Activated CD4-positive, alpha-beta T cell treated with anti-CD3 and anti-CD28 coated beads, Interleukin-2, amount 50 U/mL, for 24 hours (primary cell): Measurements from ENCODE around the gene COL18A1.

ENCODE experiments used
- DNase-seq, 2 donors: peaks; one replicate each; pipeline ENCODE4 v3.0.0-alpha.2; 2020; ENCODE audit warnings: low read depth in 1 of 2, low spot score in 1 of 2

The COL18A1 gene

DNA sequence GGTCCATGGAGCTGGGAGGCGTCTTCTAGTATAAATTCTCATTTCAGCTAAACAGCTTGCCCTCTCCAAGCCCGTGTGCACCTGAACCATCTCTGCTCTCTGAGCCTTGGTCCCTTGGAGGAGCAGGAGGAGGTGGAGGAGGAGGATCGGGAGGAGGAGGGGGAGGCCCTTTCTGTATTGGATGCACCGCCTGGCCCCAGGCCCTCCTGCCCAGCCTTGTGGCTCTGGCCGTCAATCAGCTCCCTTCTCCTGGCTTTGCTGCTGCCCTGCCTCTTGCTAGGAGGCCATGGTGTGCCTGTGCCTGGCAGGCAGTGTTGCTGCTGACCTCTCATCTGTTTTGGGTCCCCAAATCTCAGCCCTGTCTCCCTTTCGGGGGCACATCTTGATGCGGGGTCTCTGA, 9.0 kb downstream of the COL18A1 start:
- no peak for DNase-seq

DNA sequence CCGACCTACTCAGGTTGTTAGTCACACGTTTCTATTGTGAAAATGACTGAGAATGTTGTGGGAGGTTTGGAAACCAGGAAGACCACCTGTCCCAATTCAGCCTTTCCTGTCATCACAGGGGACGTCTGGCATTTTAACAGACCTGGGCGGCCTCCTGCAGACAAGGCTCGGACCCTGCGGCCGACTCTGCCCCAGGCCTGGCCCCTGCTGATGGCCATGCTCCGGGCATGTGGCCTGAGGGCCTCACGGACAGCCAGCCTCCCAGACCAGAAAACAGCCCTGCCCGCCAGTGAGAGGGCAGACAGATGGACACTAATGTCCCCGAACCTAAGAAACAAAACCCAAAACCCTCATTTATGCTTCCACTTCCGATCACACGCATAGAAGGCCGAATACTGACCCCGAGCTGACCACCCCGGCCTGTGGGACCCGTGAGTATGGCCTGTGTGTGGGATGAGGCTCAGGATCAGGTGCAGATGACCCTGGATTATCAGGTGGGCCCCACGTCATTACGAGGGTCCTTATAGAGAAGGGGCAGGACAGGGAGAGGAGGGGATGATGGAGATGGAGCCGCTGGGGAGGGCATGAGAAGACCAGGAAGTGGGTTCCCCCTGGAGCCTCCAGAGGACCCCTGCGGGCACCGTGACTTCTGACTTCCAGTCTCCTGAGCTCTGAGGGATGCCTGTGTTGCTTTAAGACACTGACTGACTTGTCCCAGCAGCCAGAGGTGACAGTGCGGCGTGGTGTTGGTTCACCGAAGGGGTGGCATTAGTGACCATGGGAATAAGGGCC, 9.6 kb downstream of the COL18A1 start:
- no peak for DNase-seq

DNA sequence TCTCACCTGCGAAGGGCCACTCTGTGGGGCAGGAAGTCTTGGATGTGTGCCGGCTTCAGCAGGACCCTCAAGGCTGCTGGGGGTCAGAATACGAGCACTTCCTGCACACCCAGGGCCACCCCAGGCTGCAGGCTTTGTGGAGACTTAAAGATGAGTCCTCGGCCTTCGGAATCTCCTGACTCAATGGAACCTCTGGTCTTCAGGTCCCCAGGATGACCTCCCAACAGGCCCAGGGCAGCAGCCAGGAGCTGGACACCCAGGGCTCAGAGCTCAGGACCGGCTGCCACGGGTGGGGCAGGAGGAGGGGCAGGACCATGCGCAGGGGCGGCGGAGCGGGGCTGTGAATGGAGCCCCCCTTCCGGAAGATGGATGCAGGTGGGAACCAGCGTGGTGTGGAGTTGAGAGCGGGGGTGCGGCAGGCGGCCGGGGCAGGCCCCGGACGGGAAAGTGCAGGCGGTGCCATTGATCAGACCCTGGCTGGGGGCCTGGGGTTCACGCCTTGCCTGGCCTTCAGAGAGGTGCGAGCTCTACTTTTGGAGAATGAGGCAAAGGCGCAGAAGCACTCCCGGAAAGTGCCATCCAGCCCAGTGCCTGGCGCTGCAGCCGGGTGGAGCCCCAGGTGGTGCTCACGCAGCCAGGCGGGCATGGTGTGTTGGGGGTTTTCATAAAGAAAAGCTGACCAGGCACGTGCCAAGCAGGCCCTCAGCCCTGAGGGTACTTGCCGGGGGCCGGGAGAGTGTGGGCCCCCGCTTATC, 10.4 kb downstream of the COL18A1 start:
- no peak for DNase-seq

DNA sequence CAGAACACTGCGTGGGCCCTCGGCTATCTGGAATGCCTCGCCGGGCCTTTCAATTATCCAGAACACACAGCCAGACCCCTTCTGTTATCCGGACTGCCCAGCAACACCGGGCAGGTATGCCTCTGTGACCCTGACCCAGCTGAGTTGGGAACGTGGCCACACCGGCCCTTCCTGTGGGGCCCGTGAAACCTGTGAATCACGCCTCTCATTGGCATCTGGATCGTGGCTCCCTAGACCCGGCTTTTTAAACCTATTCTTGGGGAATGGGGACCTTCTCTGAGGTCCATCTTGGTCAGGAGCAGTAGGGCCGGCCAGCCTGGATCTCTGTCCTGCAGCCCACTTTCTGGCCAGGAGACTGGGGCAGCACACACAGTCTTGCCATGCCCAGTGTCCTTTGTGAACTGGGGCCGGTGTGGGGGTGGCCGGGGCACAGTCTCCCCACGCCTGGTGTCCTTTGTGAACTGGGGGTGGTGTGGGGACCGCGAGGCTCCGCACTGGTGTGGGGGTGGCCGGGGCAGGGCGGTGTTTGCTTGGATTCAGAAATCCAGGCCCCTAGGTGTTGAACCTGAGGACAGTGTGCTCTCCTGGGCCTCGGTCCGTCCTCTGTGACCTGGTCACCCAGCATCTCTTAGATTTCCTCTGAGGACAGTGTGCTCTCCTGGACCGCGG, 11.1 kb downstream of the COL18A1 start:
- no peak for DNase-seq

DNA sequence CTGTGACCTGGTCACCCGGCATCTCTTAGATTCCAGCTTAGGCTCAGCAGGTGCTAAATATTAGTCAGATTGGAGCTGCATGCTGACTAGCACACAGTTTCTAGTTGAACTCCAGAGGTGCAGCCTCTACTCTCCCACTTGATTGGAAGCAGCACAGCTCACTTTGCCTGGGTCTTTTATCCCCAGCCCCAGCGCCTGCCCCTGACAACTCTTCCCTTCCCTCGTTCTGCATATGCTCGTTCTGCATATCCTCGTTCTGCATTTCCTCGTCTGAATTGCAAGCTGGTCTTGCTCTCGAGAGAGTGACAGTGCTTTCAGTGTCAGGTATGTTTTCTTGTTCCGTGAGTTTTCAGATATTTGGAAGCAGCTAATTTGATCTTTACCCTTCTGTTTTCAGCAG, 11.7 kb downstream of the COL18A1 start:
- DNase-seq: no peak

DNA sequence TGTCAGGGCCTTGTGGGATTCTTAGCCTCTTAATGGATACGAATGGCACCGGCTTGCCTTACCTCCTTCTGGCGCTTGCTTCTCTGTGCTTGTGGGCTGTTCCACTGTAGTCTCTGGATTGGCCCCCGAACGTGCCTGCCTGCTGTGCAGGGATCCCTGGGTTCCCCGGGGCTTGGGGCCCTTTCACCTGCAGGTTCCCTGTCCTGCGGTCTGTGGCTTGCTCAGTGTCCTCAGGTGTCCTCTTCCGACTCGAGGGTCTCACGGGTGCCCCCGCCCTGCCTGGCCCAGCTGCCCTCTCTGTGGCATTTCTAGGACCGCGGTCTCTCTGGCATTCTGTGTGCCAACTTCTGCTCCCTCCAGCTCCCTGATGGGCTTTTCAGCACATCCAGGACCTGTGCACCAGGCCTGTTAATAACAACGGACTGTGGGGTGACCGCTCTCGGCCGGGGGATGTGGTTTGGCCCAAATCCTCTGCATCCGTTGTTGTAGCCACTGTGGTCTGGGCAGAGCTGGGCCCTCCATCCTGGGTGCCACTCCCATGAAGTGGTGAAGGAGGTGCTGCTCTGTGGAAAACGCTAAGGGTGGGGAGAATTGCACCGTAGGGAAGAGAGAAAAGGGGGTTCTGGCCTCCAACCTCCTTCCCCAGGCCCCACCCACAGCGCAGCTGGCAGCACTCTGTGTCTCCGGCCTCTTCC, 12.4 kb downstream of the COL18A1 start:
- DNase-seq: no peak

DNA sequence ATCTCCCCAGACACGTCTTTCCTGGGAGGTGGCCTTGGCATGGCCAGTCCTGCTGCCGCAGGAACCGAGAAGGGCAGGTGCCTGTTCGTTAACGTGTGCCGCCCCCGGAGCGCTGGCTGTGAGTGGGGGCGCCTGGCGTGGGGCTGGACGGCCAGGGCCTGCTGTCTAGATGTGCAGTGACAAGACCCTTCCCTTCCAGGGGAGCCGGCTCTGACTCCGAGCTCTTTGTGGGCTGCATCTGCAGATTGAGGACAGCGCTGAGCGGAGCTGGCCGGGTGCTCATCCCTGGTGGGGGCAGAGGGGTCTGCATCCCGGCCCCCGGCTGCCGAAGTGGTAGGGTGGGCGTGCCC, 13.0 kb downstream of the COL18A1 start:
- no peak for DNase-seq

DNA sequence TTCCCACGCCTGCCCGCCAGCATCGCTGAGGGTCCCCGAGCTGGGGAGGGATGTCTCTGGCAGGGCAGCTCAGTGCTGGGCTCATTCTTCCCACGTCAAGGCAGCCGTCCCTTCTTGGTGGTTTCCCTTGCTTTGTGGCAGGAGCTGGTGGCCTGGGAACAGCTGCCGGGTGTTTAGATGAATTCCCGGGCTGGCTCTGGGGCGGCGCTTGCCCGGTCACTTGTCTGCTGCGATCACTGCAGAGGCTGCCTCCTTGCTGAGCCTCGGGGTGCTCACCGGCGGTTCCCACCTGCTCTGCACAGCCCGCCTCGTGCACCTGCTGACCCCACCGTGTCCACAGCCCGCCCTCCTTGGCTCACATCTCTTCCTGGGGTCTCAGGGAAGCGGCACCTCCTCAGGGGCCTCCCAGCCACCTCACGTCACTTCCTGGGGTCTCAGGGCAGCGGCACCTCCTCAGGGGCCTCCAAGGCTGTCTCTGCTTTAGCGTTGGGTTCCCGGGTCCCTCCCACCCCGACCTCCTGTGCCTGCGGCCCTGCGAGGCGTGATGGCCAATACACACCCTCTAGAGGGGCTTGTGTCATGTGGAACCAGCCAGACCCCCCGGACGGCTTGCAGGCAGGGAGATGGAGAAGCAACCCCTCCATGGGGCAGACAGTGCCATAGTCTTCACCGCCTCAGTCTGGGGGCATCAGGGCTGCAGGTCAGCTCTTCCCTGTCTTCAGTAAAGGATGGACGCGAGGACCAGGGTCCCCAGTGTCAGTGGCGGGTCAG, 13.5 kb downstream of the COL18A1 start:
- no peak for DNase-seq

DNA sequence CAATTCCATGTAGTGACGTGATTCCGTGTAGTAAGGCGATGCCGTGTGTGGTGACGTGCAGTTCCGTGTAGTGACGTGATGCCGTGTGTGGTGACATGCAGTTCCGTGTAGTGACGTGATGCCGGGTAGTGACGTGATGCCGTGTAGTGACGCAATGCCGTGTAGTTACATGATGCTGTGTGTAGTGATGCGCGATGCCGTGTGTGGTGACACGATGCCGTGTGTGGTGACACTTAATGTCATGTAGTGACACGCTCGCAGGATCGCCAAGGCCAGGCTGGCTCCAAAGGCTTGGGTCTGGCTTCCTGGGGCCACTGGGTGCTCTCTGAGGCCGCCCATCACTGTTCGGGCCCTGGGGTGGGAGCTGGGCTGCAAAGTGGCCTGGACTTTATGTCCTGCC, 14.2 kb downstream of the COL18A1 start:
- no peak for DNase-seq

DNA sequence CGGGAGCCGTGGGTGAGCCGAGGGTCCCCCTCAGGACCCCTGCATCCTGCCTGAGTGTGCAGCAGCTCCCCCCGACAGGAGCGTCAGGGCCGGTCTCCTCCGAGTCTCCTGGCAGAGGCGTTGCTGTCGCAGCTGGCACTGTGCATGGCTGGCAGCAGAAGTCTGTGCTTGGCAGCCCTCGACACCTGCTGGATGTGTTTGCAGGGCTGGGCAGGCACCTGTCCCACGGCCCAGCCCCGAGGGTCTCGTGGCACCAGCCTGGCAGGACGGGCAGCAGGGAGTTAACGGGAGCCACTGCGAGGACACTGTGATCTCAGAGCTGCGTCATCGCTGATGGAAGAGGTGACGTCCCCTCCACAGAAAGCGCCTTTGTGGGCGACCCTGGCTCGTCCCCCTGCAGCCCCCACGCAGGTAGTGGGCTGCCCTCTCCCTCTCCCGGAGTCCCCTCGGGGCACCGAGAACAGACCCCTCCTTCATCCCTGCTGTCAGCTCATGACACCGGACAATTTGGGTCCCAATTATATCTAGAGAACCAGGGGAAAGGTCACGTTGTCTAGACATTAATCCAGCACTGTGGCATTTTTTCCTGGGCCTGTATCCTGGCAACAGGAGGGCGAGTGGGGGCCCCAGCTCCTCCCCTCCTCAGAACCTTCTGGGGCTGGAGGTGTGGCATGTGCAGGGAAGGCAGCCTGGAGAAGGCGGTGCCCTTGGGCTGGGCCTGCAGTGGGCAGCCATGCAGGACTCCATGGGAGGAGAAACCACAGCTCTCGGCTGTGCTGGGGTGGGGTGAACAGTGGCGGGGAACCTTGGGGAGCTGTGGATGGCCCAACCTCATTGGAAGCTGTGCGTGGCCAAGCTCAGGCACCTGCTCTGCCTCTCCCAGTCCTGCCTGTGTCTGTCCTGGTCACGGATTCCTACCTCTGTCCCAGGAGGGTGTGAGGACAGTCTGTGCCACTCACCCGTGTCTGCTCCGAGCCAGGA, 15.4 kb downstream of the COL18A1 start:
- DNase-seq: no peak

DNA sequence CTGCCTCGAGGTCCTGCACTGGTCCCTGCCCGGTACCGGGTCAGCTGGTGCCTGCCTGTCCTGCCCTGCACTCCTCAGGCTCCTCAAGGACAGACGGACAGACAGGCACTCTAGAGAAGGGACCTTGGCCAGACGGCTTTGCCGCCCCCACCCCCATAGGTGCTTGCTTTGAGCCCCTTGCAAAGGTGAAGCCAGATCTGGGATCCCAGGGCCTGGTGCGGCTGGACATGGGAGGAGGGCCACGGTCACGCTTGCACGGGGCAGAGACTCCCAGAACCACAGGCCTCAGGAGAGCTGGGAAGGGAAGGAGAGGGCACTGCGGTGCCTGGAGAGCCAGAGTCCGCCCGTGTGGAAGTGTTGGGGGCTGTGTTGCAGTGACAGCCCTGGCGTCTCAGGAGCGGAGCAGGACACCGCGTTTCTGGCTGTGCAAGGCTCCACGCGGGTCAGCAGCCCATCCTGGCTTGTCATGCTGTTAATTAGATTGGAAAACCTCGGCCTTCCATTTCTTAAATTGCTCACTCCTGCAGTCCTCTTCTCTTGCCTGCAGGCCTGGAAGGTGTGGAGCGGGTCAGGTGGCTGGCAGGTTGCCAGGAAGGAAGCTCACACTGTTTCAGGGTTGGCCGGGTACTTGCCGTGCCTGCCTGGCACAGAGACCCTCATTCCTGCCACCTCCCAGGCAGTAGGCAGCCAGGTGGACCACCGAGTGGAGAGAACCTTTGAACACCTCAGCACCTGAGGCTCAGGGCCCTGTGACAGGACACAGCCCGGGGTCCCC, 16.3 kb downstream of the COL18A1 start:
- DNase-seq: no peak

DNA sequence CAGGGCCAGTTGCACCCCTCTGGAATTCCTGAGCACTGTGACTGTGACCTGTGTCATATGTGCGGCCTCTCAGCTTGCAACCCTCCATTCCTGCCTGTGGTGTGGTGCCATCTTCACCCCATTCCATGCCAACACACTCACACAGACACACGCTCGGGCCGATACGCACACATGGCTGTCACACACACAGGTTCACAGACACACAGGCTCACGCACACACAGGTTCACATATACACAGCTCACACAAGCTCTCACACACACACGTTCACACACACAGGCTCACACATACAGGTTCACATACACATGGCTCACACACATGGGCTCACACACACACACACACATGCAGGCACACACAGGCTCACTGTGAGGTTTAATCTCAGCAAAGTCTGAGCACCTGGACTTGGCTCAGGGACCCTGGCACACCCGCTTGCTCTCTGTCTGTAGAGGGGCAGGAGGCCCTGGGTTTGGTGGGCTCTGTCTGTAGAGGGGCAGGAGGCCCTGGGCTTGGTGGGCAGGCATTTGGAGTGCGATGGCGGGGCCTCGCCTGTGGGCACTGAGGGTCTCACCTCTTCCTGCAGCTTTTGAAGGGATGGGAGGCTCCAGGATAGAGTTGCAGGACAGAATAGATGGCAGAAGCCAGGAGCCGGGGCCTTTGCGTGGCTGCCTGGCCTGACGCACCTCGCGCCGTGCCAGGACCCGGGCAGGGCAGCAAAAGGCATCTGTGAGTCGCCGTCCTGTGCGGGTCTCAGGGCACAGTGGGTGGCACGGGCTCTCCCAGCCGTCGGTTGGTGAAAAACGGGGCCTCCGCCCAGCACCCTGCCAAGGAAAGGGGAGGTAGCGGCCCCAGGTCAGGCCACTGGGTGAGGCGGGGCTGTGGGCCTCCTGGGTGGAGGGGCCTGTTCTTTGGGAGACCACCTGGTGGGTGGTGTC, 17.1 kb downstream of the COL18A1 start:
- no peak for DNase-seq

DNA sequence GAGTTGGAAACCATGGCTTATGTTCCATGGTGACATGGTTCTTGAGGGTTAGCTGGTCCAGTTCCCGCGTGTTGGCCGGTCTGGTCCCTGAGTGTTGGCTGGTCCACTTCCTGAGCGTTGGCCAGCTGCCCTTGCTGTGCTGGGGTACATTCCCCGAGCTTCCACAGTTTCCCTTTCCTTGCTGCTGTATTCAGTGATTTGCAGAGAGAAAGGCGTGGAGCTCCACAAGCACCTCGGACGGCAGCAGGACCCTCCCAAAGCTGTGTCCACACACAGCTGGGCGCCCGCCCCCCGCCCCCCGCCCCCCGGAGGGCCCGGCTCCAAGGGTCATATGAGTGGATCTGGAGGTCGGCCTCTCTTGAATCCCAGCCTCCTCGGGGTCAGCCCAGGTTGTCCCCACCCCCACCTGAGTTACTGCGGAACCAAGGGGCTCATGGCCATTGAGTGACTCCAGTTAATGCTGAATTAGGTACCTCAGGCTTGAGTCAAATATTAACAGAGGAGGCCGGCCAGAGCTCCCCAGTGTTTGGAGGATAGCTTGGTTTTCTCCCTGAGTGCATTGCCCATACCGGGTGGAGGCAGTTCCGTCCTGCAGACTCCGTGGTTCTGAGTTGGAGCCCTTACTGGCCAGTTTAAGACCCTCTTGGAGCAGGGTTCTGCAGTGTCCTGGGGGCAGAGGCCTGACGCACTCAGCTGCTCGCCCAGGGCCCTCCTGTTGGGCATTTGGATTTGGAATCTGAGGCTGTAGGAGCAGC, 18.4 kb downstream of the COL18A1 start:
- DNase-seq: no peak

DNA sequence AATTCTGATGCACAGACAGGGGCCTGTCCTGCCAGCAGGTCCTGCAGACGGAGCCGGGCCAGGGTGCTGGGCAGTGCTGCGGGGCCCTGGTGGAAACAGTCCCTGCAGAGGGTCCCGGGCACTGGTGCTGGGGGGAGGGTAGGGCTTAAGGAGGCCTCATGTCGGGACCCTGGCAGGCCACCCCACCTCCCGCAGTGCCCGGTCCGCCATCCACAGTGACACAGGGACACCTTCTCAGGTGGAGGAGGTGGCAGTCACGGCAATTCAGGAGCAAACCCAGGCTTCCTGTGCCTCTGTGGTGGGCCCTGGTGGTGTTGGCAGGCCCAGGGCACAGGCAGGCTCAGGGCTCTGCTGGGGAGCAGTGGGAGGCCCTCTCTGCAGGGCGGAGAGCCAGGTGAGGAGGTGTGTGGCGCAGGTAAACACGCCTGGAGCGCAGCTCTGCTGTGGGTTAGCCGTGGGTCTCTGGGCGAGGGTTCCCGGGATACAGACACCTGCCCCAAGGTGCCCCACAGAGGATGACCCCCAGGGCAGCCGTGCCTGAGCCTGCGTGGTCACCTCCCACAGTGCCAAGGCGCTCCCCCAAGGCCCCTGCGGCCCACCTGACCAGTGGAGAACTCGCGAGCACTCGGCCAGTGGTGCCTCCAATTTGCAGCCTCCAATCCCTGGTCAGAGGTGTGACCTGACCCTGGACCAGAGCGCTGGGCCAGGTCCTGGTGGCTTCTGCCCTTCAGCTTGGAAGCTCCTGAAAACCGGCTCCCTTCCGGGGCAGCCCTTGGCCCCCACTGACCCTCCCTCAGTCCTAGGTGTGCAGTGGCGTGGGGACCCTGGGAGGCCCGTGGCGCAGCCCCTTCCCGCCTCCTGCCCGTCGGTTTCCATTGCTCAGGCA, 19.2 kb downstream of the COL18A1 start:
- DNase-seq: no peak

DNA sequence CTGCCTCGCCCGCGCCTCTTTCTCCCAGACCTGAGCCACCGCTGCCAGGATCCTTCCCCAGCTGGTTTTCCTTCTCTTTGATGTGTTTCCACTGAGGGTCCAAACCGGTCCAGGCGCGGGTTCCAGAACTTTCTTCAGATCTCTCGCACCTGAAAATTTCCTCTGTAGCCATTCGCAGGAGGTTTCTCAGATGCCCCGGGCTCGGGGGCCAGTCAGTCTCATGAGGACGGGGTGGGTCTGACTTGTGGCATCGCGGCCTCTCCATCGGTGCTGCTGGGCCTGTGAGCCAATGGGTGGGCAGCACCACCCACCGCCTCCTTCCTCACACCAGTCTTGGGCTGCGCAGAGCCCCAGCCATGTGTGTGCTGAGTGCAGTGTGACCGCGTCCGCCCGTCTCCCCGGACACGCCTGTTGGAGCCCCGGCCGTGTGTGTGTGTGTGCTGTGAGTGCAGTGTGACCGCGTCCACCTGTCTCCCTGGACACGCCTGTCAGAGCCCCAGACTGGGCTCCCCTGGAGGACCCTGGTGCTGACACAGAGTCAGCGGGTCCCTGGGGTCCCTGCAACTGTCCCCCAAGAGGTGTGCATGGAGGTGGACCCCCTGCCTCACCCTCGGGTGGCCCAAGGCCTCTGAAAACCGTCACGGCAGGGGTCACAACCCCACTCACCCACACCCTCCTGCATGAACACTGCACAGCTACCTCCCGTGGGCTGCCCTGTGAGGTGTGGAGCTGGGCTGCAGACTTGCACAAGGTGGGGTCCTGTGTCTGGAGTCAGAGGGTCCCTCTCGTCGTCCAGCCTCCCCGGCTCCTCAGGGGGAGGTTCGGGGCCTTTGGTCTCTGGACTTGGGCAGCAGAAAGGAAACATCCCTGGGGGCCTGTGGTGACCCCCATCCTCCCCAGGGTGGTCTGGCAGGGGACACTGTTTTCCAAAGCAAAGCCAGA, 20.2 kb downstream of the COL18A1 start:
- no peak for DNase-seq
